ENCODE data around the gene RAB36.

The RAB36 gene, protein sequence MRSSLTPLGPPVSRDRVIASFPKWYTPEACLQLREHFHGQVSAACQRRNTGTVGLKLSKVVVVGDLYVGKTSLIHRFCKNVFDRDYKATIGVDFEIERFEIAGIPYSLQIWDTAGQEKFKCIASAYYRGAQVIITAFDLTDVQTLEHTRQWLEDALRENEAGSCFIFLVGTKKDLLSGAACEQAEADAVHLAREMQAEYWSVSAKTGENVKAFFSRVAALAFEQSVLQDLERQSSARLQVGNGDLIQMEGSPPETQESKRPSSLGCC

GRCh38 chr22:23144932-23145877, at the start of gene RAB36:
Gene RAB36, plus strand, starts transcription at chr22:23145477. Its CDS starts 1,140 bp downstream, at chr22:23146617.
- in situ Hi-C loops (cut with MboI; ENCODE audit: low sequenced_read_pairs) = loop anchor here (25.0 kb wide), 1 partner anchor 242 kb away; no protein-coding TSS in a partner anchor

- in situ Hi-C loops (cut with MboI; ENCODE audit: low sequenced_read_pairs) = no loop called here
These were observed 49.4 kb upstream of the RAB36 start for GRCh38 chr22:23095733-23096342.

DNA sequence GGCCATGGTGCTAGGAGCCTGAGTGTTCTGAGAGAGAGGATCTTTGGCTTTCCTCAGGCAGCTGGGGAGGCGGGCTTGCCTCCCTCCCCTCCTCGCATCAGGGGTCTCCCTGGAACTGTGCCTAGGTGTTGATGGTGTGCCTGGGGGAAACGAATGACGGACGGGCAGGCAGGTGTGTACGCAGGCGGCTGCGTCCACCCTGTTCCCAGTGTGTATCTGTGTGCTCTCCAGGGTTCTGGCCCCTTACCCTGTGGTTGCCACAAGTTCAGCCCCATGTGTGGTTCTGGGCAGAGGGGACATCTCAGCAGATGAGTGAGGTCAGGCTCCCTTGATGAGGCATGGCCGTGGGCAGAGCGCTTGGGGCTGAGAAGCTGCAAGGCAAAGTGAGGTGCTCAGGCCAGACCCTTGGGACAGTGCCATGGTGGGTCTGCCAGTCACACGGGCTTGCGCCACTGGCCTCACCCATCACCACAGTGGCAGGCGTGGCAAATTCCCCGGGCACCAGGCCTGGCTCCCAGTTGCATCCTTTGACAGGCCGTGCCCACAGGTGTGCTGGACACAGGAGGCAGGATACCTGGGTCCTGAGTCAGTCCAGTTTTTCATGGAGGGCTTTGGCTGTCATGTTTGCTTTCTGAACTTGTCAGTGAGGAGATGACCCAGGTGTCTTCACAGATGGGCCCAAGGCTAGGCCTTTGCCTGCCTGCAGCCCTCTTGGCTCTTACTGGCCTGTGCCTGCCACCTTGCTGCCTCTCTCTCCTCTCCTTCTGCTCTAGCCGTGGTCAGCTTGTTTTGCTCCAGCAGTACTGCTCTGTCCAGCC, 47.7 kb upstream of the RAB36 start:
- in situ Hi-C loops (cut with MboI; ENCODE audit: low sequenced_read_pairs) = no loop called here

- in situ Hi-C loops (cut with MboI; ENCODE audit: low sequenced_read_pairs) = no loop called here
These were observed 47.0 kb upstream of the RAB36 start for GRCh38 chr22:23098230-23098705.

GRCh38 chr22:23098718-23099530, 46.4 kb upstream of the RAB36 start:
- in situ Hi-C loops (cut with MboI; ENCODE audit: low sequenced_read_pairs) = no loop called here

GRCh38 chr22:23099531-23099804, 45.8 kb upstream of the RAB36 start:
- in situ Hi-C loops (cut with MboI; ENCODE audit: low sequenced_read_pairs) = no loop called here

GRCh38 chr22:23100124-23100801, 45.0 kb upstream of the RAB36 start:
- in situ Hi-C loops (cut with MboI; ENCODE audit: low sequenced_read_pairs) = no loop called here

DNA sequence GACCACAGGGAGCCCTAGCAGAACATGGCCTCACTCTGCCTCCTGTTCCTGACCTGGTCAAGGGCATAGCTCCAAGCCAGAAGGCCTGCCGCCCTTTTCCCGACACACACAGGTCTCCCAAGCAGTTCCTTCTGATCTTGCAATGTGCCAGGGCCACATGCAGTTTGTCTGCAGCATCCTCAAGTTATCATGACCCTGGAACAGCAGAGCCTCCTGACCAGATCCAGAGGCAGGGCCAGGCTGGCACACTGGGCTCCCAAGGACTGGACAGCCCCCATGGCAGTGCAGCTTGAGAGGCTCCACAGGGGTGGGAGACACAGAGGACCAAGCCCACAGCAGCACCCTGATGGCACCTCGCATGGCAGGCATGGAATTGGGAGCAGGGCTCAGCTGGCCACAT, 43.8 kb upstream of the RAB36 start:
- in situ Hi-C loops (cut with MboI; ENCODE audit: low sequenced_read_pairs) = no loop called here

DNA sequence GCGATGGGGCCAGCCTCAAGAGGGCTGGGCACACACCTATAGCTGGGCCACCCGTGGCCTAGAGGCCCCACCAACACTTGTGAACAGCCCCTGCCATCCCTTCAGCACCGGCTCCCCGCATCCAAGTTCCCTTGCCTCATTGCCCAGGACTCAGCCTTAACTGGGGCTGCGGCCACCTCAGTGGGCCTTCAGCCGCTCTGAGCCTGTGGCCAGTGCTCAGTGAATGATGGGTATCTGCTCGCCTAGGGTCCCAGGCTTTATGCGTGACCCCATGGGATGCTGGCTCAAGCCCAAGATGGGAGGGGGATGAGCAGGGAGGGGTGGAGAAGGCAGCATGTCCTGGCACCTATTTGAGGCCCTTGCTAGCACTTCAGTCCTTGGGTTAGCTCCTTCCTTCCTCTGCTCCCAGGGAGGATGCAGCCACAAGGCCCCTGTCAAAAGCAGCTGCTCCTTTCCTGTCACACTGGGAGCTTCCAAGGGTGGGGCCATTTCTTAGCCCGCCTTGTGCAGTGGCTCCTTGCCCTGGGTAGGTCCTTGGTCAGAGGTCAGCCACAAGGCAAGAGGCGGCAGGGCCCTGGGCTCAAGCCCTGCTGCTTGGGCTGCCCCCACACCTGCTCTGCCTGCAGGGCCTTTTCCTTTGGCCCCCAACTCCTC, 43.1 kb upstream of the RAB36 start:
- in situ Hi-C loops (cut with MboI; ENCODE audit: low sequenced_read_pairs) = no loop called here

GRCh38 chr22:23102776-23103175, 42.5 kb upstream of the RAB36 start:
- in situ Hi-C loops (cut with MboI; ENCODE audit: low sequenced_read_pairs) = no loop called here

GRCh38 chr22:23103199-23103954, 41.9 kb upstream of the RAB36 start:
- in situ Hi-C loops (cut with MboI; ENCODE audit: low sequenced_read_pairs) = no loop called here

DNA sequence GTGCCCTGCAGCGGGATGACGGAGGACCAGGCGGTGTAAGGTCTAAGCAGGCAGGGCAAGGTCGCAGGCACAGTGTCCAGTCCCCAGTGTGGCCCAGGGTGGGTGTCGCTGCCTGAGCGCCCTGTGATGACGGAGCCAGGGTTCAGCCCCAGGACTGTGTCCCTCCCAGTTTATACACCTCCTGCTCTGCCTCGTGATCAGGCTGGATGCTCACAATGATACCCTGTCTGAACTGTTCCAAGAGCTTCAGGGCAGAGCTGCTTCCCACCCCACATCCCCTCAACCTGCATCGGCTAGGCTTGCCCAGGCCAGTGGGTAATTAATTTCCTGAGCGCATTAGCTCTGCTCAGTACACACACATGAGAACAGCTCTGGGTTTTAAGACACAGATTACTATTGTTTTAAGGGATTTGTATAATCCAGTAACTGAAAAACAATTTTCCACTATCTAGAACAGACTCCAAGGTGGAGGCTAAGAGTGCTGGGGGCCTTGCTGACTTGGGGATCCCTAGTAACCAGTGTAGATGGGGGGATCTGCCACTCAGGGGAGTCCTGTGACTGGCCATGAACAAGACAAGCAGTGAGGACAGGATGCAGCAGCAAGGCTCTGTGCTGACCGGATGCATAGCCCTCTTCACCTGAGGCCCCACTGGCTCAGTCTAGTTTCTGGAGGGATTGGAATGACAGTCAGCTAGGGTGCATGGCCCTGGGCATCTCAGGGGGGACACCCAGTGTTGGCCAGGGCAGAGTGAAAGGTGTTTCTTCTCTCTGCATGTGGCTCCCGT, 40.9 kb upstream of the RAB36 start:
- in situ Hi-C loops (cut with MboI; ENCODE audit: low sequenced_read_pairs) = no loop called here

- in situ Hi-C loops (cut with MboI; ENCODE audit: low sequenced_read_pairs) = no loop called here
These were observed 40.0 kb upstream of the RAB36 start for GRCh38 chr22:23105304-23105703.

- in situ Hi-C loops (cut with MboI; ENCODE audit: low sequenced_read_pairs) = no loop called here
These were observed 39.4 kb upstream of the RAB36 start for GRCh38 chr22:23105919-23106318.

DNA sequence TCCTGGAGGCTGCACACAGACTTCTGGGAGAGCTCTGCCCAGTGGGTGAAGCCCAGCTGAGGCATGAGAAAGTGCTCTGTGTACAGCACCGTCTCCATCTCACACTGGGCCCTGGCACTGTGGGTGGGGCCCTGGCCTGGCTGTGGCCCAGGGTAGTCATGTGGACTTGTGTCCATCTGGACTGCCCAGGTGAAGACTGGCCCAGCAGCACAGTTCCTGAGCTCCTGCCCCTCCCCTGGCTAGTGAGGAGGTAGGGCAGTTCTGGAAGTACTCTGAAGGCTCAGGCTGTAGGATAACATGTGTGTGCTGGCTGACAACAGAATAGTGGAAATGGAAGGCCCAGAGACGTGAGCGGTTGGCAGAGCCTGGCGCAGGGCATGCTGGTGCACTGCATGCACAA, 38.9 kb upstream of the RAB36 start:
- in situ Hi-C loops (cut with MboI; ENCODE audit: low sequenced_read_pairs) = no loop called here

DNA sequence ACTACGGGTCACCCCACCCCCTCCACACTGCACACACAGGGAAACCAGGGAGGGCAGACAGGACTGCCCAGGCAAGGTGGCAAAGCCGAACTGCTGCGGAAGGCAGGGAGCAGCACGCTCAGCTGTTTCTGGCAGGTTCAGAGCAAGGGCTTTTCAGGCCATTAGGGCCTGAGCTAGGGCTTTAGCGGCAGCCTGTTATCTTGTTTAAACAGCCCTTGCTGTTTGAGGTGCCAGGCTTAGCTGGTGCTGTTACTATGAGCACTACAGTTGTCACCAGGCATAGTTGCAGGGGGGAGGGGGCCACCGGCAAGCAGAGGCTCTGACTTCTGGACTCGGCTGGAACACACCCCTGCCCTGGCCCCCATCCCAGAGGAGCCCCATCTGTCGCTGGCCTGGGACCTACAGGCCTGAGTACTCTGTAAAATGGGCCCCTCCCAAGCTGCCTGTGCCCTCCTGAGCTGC, 38.3 kb upstream of the RAB36 start:
- in situ Hi-C loops (cut with MboI; ENCODE audit: low sequenced_read_pairs) = no loop called here

- in situ Hi-C loops (cut with MboI; ENCODE audit: low sequenced_read_pairs) = no loop called here
These were observed 37.6 kb upstream of the RAB36 start for GRCh38 chr22:23107487-23108248.

Measured in HL-60/S4 (cell line).